Heart left ventricle (tissue), 13 donors: ENCODE data around the gene HS6ST1.

Source experiments
- CTCF ChIP-seq, 12 donors: fragments of 200-600 bp; sonication (generic) in 4 of 12; IDR thresholded peaks; one replicate each; pipeline versions ENCODE4 v1.5.0 to v1.8.0; 2018 to 2022; ENCODE audit warnings: antibody characterized with exemption in 12 of 12, mild to moderate bottlenecking in 5 of 12
- POLR2A ChIP-seq, 2 donors: fragments of 450-650 bp; IDR thresholded peaks; one replicate each; pipeline ENCODE4 v1.6.1; 2017; ENCODE audit warnings: antibody characterized with exemption in 2 of 2, mild to moderate bottlenecking in 2 of 2, moderate library complexity in 2 of 2
- donor health status: ischemic (EF 13 %, LVEDD 7.1; RV severe dilation, severe dysfunction).
- donor health status: DM: no; HTN: yes; CAD: no.
- donor health status: DM: no; HTN: no; CAD: no.
- donor health status: ischemic (EF 25% LVEDD 6.9; RV normal size, moderate dysfunction).
- donor health status: ischemic (EF 25% LVEDD 5.7; RV mildly dilated, moderate dysfunction).
- donor health status: ischemic (EF 35%, LVEDD 5.7; RV mildly dilated, moderate dysfunction).
- donor health status: nonischemic (EF 11% LVEDD 7.7; RV severe dilation, severe dysfunction).
- donor health status: DM: yes; HTN: yes; CAD: no.
- donor health status: PGD.
- donor health status: ischemic (EF 29% LVEDD 5.4; RV normal size, mild dysfunction).
- donor health status: nonischemic (EF 23%, LVEDD 6.1; RV moderate dilation, normal function).

DNA sequence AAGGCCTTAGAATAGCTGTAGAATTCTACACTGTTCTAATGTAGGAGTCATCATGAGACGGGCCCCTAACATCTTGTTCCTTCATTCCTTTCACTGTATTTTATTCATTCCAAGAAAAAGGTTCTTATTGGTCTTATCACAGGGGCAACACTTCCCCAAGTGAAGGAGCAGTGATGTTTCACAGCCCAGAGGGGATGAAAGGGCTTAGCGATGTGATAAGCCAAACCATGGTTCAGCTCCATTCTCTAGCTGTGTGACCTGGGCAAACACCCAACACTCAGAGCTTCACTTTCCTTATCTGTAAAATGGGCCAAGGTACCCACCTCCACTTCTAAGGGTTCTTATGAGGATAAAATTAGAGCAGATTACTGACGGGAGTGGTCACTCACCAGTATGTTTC lies 25.4 kb upstream of the HS6ST1 start:
- no peak for TF ChIP-seq POLR2A (IDR thresholded peaks at IDR 0.05)
- no peak for TF ChIP-seq CTCF (IDR thresholded peaks at IDR 0.05)
